ENCODE measurements around the gene SCP2D1.

Gene SCP2D1

GRCh38 chr20:18815194-18815942 lies 1.8 kb downstream of the SCP2D1 start:
- DNase-seq = no peak

DNA sequence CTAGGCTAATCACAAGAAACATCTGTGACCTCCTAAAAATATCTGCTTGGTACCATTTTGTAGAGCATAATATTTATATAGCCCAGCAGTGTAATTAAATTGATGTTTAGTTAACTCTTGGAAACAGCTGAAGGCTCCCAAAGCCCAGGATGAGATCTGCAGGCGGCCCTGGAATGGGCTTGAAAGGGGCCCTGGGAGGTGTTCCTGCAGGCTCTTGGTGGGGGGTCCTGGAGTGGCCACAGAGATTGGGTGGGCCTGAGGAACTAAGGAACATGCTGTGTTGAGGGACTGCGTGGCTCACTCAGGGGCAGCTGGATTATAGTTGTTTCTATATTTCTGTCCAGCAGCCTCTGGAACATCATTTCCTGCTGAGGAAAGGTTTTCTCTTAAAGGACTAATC lies 9.2 kb downstream of the SCP2D1 start:
- DNase-seq = no peak

GRCh38 chr20:18831830-18832499 lies 18.4 kb downstream of the SCP2D1 start:
- DNase-seq = no peak

DNA sequence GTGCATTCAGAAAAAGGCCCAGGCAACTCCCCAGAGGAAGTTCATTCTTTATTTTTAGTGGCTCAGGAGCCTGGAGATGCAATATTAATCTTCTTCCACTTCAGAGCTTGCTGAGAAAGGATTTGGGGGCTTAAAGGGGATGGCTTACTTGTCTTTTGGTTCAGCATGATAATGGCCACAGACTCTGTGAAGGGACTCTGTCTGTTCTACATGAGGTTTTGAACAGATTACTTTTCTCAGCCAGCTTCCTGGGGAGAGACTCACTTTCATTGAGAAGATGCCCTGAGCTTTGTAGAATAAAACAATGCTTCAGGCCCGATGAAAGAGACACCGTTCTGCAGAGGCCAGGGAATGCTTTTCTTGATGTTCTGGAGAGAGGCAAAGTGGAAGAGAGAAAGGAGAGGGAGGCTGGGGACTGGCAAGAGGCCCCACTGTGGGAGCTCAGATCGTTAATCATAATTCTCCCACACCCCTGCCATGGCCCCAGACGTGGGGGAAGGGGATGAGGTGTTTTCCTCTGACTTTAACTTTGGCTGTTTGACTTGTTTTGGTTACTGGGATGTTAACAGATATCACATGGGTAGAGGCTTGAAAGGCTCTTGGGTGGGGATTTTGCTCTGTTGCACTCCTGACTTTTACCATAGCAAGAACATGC lies 19.1 kb downstream of the SCP2D1 start:
- DNase-seq = no peak

- no peak for DNase-seq
These were observed 22.1 kb downstream of the SCP2D1 start for GRCh38 chr20:18835466-18836256.

GRCh38 chr20:18837718-18838117 lies 24.1 kb downstream of the SCP2D1 start:
- no peak for DNase-seq

DNA sequence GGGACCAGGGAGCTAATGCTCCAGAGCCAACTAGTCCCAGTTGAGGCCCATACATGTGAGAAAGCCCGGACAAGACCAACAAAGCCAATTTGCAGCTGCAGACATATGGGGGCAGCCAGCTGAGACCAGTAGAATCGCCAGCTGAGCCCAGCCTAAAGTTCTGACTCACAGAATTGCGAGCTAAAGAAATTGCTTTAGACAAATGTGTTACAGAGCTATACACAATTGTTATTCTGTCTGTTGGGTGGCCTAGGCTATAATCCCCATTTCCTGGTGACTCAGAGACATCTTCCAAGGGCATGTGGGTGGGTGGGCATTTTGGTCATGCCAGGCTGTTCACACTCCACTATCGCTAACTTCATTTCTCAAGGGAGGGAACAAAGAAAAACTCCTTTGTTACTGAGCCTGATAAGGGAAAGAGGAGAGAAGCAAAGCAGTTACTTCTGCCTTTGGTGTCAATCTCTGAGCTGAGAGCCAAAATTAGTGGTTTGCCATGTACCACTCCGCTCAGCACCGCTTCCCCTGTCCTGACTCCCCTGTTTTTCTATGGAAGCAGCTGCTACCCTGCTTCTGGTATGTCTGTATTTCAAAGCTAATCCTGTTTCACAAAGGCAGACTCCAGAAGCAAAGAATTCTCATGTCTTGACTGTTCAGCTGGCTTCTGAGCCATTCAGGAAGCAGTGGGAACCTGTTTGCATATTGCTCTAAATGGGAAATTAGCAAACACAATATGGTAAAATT lies 26.1 kb downstream of the SCP2D1 start:
- no peak for DNase-seq

GRCh38 chr20:18840248-18840645 lies 26.7 kb downstream of the SCP2D1 start:
- DNase-seq = no peak

DNA sequence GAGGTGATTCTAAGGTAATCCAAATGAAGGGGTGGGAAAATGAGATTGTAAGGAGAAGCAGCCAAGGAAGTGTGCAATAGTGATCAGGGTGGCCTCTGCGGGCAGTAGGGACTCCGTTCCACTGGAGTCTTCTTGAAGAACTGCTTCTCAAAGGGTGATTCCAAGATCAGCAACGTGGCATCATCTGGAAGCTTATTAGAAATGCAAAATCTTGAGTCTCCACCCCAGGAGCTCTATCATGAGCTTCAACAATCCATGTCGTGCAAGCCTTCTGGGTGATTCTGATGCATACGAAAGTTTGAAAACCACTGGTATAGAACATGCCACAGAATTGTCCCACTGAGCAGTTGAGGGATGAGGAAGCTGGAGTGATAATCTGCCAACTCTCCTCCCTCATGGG lies 31.4 kb downstream of the SCP2D1 start:
- DNase-seq = no peak

GRCh38 chr20:18847226-18847755 lies 33.7 kb downstream of the SCP2D1 start:
- DNase-seq = no peak

DNA sequence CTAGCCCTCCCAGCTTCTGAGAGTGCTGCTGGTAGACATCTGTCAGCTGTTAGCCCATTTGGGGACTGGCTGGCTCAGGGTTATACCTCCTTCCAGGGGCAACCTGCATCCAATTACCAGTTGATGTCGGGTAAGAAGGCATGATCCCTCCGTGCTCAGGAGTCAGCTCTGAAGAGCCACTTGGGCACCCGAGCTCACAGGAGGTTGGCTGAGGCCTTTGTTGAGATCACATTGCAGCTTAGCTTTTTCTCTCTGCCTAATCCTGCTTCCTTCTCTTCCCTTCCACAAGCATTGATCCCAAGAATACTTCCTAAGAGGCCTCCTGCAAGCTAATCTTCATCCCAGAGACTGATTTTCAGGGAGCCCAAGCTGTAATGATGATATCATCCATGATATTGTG lies 35.5 kb downstream of the SCP2D1 start:
- no peak for DNase-seq

- DNase-seq = no peak
These were observed 38.0 kb downstream of the SCP2D1 start for GRCh38 chr20:18851629-18852028.

- no peak for DNase-seq
These were observed 38.7 kb downstream of the SCP2D1 start for GRCh38 chr20:18852318-18852717.

DNA sequence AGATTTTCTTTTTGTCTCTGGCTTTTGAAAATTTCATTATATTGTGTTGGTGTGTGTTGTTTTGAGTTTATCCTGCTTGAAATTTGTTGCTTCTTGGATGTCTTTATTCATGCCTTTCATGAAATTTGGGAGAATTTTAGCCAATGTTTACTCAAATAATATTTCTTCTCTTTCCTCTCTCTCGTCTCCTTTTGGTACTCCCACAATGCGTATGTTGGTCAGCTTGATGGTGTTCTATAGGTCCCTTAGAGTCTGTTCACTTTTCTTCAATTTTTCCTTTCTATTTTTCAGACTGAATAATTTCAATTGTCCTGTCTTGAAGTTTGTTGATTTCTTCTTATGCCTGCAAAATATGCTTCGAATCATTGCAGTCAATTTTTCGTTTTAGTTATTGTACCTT lies 39.6 kb downstream of the SCP2D1 start:
- DNase-seq = no peak

DNA sequence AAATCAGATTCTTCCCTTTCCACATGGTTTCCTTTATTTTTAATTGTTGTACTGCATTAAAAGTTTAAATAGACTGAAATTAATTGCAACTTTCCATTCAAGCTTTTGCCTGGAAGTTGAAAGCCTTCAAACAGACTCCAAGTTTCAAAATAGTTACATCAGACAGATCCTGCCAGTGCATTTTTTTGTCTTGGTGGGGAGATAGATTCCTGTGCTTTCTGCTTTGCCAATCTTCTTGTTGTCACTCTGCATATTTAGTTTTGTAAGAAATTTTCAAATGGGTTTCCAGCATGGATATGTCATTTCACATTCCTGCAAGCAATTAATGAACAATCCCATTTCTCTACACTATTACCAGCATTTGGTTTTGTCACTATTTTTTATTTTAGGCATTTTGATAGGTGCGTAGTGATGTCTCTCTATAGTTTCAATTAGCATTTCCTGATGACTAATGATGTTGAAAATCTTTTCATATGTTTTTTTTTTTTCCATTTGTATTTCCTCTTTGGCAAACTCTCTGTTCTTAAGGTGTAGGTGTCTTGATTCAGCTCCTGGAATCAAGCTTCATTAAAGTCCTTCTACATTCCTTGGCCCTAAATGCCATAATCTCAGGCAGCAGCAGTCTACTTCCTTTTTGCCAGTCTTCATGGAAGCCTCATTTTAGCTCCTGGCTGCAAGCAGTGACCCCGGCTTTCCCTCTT lies 40.5 kb downstream of the SCP2D1 start:
- no peak for DNase-seq

- no peak for DNase-seq
These were observed 42.3 kb downstream of the SCP2D1 start for GRCh38 chr20:18855882-18856281.

DNA sequence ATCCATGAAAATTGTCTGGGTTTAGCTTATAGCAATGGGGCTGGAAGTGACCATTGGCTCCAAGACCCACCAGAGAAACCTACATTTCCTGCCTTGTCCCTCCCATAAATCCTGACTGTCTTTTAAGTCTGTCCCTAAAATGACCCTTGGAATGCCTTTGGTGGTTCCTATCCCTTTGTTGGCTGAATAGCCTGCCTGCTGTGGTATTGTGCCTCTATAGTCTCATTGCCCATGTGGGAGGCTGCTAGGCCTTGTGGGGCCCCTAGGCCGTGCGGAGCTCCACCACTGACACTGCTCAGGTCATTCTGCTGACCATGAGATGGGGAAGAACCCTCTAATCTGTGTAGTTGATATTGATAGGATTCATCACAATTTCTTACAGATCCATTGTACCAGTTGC lies 43.3 kb downstream of the SCP2D1 start:
- no peak for DNase-seq

DNA sequence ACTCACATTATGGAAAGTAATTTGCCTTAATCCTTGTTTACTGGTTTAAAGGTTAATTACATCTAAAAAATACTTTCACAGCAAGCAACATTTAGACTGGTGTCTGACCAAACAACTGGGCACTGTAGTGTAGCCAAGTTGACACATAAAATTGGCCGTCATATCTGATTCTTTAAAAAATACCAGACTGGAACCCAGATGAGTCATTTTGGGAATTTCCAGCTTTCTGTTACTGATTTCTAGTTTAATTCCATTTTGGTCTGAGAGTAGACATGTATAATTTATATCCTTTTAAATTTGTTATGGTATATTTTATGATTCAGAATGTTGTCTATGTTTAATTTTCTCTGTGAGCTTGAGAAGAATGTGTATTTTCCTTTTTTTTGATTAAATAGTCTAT lies 44.1 kb downstream of the SCP2D1 start:
- DNase-seq = no peak

- DNase-seq = no peak
These were observed 45.2 kb downstream of the SCP2D1 start for GRCh38 chr20:18858816-18859215.
